Middle frontal gyrus (tissue), 1 donor: ENCODE measurements around the gene LYPD3.

Experiments
- DNase-seq: peaks from one replicate; pipeline ENCODE4 v3.0.0-alpha.2; 2015; ENCODE audit warnings: low spot score; ENCODE audit errors: extremely low spot score

The LYPD3 gene

DNA sequence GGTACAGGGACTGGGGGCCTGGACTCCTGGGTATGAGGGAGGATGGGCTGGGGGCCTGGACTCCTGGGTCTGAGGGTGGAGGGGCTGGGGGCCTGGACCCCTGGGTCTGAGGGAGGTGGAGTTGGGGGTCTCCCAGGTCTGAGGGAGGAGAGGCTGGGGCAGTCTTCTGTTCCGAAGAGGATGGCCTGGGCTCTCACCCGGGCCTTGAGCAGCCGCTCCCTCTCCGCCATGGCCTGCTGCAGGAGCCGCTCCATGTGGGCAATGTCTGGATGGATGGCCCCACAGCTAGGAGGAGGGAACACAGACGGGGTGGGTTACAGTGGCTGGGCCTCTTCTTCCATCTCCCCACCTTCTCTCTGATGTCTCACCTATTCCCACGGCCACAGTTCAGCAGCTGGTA lies 21.0 kb upstream of the LYPD3 start:
- no peak for DNase-seq

DNA sequence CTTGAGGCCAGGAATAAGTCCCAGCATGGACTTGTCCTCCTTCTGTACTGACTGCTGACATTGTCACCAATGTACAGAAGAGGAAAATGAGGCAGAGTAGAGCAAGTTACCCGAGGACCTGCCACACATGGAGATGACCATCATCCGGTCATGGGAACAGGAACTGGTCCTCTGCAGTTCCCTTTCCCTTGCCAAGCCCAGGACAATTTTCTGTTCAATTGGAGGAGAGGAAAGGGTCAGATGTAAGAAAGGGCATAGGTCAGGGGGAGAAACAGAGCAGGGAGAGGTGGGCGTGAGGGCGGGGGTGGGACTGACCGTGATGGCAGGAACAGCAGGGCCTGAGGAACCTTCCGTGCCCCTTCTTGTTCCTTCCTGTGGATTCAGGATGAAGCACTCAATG lies 20.5 kb upstream of the LYPD3 start:
- no peak for DNase-seq

DNA sequence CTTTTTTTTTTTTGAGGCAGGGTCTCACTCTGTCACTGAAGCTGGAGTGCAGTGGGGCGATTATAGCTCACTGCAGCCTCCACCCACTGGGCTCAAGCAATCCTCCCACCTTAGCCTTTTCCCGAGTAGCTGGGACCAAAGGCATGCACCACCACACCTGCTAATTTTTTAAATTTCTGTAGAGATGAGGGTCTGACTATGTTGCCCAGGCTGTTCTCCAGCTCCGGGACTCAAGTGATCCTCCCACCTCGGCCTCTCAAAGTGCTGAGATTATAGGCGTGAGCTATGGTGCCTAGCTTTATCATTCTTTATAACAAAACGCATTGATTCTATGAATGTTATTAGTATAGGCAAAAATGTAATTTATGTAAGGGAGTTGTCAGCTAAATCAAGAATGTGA lies 17.9 kb upstream of the LYPD3 start:
- DNase-seq = no peak

GRCh38 chr19:43482193-43482592 lies 16.8 kb upstream of the LYPD3 start:
- DNase-seq = no peak

GRCh38 chr19:43481701-43482100 lies 16.3 kb upstream of the LYPD3 start:
- DNase-seq = no peak

DNA sequence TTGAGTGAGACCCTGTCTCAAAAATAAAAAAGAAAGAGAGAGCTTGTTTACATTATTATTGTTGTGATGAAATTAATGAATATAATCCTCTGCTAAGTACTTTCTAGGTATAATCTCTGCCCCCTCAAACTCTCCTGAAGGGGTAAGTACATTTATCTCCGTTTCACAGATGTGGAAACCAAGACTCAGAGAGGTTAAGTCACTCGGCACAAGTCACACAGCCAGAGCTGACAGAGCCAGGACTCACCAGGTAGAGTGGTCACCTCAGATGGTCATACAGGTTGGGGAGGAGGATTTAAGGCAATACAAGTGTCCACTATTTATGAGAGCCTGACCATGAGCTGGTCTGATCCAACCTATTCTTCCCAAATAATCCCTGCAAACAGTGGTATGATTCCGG lies 15.2 kb upstream of the LYPD3 start:
- DNase-seq = no peak

DNA sequence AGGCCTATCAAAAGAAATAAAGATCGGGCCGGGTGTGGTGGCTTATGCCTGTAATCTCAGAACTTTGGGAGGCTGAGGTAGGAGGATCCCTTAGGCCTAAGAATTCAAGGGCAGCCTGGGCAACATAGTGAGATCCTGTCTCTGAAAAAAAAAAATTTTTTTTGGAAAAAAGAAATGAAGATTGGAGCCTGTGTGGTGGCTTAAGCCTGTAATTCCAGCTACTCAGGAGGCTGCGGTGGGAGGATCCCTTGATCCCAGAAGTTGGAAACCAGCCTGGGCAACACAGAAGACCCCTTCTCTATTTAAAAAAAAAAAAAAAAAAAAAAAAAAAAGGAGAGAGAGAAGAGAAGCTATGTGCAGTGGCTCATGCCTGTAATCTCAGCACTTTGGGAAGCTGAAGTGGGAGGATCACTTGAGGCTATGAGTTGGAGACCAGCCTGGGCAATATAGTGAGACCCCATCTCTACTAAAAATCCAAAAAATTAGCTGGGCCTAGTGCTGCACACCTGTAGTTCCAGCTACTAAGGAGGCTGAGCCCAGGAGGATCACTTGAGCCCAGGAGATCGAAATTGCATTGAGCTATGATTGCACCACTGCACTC lies 14.7 kb upstream of the LYPD3 start:
- DNase-seq = no peak

GRCh38 chr19:43479226-43479625 lies 13.8 kb upstream of the LYPD3 start:
- DNase-seq = no peak

DNA sequence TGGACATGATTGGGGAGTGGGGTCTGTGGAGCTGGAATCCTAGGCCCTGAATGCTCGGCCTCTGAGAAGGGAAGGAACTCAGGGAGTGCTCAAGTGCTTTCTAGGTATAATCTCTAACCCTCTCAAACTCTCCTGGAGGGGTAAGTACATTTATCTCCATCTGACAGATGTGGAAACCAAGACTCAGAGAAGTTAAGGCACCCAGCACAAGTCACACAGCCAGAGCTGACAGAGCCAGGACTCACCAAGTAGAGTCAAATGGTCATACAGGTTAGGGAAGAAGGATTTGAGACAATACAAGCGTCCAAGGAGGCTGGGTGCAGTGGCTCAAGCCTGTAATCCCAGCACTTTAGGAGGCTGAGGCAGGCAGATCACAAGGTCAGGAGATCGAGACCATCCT lies 12.9 kb upstream of the LYPD3 start:
- no peak for DNase-seq

DNA sequence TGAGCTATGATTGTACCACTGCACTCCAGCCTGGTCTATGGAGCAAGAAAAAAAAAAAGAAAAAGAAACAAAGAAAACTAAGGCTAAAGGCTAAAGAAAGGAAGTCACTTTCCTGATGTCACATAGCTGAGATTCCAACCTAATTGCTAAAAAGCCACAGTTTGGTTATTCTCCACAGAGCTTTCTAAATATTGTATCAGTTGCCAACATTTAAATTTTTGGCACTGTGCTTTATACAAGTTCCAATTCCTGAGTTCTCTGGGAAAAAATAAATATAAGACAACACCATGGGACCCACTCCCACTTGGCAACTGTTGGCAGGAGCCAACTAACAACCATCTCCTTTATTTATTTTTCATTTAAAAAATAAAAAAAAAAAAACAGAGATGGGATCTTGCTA lies 11.2 kb upstream of the LYPD3 start:
- no peak for DNase-seq

DNA sequence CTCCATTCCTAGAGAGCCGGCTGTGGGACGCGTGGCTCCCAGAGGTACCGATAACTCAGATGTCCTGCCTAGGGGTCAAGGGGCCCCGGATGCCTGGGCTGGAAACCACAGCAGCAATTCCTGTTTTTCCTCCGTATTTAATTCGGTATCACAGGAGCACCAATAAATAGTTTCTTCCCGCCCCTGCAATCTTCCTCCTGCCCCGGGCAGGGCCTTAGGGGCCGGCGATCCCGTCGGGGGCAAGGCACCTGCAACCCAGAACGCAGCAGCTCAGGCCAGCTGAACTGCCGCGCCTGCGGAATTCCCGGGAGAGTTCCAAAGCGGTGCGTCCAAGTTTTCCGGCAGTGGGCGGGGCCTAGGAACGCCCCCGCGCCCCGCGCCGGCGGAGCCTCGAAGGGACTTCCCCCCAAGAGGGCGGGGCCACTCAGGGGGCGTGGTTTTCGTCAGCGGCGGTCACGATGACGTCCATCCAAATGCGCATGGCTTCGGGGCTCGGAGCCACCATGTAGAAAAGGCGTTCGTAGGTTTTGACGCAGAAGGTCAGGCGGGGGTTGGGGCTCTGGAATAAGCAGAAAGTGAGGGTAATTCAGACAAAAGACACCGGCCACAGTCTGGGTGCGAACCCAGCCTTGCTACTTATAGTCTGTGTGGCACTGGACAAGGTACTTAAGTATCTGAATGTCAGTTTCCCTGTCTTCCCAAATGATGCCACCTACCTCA lies 9.7 kb upstream of the LYPD3 start:
- peak; percentile 80 for DNase-seq

GRCh38 chr19:43474487-43474886 lies 9.1 kb upstream of the LYPD3 start:
- DNase-seq = no peak

GRCh38 chr19:43471091-43471490 lies 5.7 kb upstream of the LYPD3 start:
- DNase-seq = no peak

DNA sequence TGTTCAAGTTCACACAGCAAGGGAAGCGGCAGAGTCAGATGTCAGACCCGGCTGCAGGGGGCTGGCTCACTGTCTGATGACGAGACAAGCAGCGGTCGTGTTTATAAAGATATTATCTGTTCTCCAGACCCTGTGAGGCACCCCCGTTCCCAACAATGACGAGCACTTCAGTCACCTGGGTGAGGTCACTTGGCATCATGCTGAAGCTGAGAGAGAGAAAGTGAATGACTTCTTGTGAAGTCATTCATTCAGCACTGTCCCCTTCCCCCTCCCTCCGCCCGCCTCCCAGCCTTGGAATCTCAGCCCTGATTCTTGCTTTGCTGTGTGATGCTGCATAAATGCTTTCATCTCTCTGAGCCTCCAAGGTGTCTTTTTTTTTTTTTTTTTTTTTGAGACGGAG lies 4.9 kb upstream of the LYPD3 start:
- no peak for DNase-seq

- DNase-seq = no peak
These were observed 3.7 kb upstream of the LYPD3 start for GRCh38 chr19:43469160-43469480.

DNA sequence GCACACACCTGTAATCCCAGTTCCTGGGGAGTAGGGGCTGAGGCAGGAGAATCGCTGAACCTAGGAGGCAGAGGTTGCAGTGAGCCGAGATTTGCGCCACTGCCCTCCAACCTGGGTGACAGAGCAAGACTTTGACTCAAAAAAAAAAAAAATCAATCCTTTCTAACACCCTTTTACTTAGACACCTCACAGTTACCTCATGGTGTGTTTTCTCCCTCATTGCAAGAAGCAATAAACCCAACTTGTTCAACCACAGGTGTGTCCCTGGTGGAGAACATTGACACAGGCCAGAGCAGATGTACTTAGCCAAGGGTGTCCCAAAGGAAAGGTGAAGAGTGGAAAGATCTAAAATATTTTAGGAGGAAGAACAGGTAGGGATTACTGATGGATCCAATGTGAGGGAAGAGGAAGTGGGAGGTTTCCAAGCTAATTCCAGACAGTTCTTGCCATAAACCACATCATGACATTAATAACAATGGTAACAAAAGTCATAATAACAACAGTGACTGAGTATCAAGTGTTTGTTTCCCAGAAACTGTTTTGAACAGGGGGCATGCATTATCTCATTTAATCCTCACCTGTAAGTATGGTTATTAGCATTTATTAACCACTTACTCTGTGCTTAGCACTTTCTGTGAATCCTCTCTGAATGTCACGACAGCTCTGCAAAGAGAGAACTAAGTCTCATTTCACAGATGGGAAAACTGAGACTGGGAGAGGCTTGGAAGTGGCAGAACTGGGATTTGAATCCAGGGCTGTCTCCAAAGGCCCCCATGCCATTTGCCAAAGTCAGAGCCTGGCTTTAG lies 3.1 kb upstream of the LYPD3 start:
- no peak for DNase-seq

DNA sequence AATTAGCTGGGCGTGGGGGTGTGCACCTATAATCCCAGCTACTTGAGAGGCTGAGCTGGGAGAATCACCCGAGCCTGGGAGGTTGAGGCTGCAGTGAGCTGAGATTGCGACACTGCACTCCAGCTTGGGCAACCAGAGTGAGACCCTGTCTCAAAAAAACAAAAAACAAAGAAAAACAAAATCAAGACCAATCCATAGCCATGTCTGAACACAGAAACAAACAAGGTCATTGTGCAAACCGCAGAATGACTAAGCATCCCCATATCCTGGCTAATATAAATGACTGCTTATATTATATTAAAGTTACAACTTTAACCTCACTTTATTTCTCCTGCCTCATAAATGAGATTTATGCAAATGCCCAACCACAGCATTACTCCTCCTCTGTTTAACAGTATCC lies 2.3 kb upstream of the LYPD3 start:
- DNase-seq = no peak

DNA sequence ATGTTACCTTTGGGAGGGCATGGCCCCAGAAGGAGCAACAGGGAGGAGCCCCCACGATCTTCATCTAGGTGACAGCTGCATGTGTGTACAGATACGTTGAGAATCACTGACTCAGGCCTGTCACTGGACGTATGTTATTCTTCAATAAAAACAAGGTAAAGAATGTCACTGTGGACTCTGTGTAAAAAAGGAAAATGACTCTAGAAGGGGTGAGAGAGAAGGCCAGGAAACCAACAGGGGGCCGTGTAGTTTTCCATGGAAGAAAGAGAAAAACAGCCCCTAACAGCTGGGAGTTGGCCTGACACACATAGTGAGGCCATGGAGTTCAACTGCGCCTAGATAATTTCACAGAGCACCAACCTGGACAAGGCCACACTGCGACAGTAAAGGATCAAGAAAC lies 1.9 kb upstream of the LYPD3 start:
- no peak for DNase-seq

- DNase-seq = no peak
These were observed 1.4 kb upstream of the LYPD3 start for GRCh38 chr19:43466793-43467192.

GRCh38 chr19:43464134-43464775 lies 1.2 kb downstream of the LYPD3 start:
- DNase-seq = no peak

- peak; percentile 63 for DNase-seq
These were observed 1.9 kb downstream of the LYPD3 start for GRCh38 chr19:43463381-43464133.
